HL-60 (cell line): Measurements from ENCODE around the gene UBE2J2.

Experiments used
- DNase-seq, 2 experiments: peaks; one replicate each; pipeline ENCODE4 v3.0.0-alpha.2; 2010 to 2020; ENCODE audit warnings: low read depth in 1 of 2, low spot score in 1 of 2
- H3K27ac ChIP-seq: fragments of 250-450 bp; sonication (Bioruptor Pico); replicated peaks from 2 replicates; pipeline ENCODE4 v1.5.1; 2020; ENCODE audit warnings: mild to moderate bottlenecking, moderate library complexity
- H3K27me3 ChIP-seq: fragments of 250-450 bp; sonication (Bioruptor Pico); 2 replicates; pipeline ENCODE4 v1.5.1; 2021; ENCODE audit warnings: mild to moderate bottlenecking, moderate library complexity; ENCODE audit not compliant: insufficient read depth, poor library complexity, severe bottlenecking
- H3K4me3 ChIP-seq: replicated peaks from 2 replicates; pipeline ENCODE4 v1.5.1; 2011; ENCODE audit warnings: mild to moderate bottlenecking, control low read depth, low read length; ENCODE audit not compliant: insufficient read depth
- GABPA ChIP-seq: IDR thresholded peaks from 2 replicates; pipeline ENCODE4 v1.6.1; 2012; ENCODE audit warnings: low read depth
- POLR2AphosphoS5 ChIP-seq: IDR thresholded peaks from 2 replicates; pipeline ENCODE4 v1.6.1; 2012; ENCODE audit warnings: low read depth
- SPI1 ChIP-seq: IDR thresholded peaks from 2 replicates; pipeline ENCODE4 v1.6.1; 2012; ENCODE audit warnings: low read depth, mild to moderate bottlenecking, borderline replicate concordance
- TF ChIP-seq, protein P1 (sequence below): IDR thresholded peaks from 2 replicates; pipeline ENCODE4 v1.6.1; 2012; ENCODE audit warnings: low read depth; ENCODE audit not compliant: insufficient replicate concordance
- TF ChIP-seq, protein P2 (sequence below): IDR thresholded peaks from one replicate; pipeline ENCODE4 v1.5.1; 2011; ENCODE audit warnings: low read length, control low read depth, inconsistent platforms; ENCODE audit not compliant: insufficient read depth

The UBE2J2 gene

GRCh38 chr1:1281533-1282321 lies 8.1 kb upstream of the UBE2J2 start:
- H3K27ac ChIP-seq = no peak overlapping the region
- H3K27me3 ChIP-seq = no peaks in the 10 kb centered on the region
- no peak overlapping the region for H3K4me3 ChIP-seq
- TF ChIP-seq, protein P1, sequence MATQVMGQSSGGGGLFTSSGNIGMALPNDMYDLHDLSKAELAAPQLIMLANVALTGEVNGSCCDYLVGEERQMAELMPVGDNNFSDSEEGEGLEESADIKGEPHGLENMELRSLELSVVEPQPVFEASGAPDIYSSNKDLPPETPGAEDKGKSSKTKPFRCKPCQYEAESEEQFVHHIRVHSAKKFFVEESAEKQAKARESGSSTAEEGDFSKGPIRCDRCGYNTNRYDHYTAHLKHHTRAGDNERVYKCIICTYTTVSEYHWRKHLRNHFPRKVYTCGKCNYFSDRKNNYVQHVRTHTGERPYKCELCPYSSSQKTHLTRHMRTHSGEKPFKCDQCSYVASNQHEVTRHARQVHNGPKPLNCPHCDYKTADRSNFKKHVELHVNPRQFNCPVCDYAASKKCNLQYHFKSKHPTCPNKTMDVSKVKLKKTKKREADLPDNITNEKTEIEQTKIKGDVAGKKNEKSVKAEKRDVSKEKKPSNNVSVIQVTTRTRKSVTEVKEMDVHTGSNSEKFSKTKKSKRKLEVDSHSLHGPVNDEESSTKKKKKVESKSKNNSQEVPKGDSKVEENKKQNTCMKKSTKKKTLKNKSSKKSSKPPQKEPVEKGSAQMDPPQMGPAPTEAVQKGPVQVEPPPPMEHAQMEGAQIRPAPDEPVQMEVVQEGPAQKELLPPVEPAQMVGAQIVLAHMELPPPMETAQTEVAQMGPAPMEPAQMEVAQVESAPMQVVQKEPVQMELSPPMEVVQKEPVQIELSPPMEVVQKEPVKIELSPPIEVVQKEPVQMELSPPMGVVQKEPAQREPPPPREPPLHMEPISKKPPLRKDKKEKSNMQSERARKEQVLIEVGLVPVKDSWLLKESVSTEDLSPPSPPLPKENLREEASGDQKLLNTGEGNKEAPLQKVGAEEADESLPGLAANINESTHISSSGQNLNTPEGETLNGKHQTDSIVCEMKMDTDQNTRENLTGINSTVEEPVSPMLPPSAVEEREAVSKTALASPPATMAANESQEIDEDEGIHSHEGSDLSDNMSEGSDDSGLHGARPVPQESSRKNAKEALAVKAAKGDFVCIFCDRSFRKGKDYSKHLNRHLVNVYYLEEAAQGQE = no peak
- TF ChIP-seq POLR2AphosphoS5 = no peak
- no peak for DNase-seq

GRCh38 chr1:1280782-1281481 lies 7.3 kb upstream of the UBE2J2 start:
- H3K4me3 ChIP-seq = no peak overlapping the region
- DNase-seq = no peak
- TF ChIP-seq POLR2AphosphoS5 = no peak
- no peak for TF ChIP-seq GABPA
- TF ChIP-seq, protein P1 = no peak
- TF ChIP-seq, protein P2, sequence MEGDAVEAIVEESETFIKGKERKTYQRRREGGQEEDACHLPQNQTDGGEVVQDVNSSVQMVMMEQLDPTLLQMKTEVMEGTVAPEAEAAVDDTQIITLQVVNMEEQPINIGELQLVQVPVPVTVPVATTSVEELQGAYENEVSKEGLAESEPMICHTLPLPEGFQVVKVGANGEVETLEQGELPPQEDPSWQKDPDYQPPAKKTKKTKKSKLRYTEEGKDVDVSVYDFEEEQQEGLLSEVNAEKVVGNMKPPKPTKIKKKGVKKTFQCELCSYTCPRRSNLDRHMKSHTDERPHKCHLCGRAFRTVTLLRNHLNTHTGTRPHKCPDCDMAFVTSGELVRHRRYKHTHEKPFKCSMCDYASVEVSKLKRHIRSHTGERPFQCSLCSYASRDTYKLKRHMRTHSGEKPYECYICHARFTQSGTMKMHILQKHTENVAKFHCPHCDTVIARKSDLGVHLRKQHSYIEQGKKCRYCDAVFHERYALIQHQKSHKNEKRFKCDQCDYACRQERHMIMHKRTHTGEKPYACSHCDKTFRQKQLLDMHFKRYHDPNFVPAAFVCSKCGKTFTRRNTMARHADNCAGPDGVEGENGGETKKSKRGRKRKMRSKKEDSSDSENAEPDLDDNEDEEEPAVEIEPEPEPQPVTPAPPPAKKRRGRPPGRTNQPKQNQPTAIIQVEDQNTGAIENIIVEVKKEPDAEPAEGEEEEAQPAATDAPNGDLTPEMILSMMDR = no peak
- TF ChIP-seq SPI1 = no peak
- H3K27me3 ChIP-seq = no peaks in the 10 kb centered on the region
- H3K27ac ChIP-seq = no peak overlapping the region

- no peak for DNase-seq
- Histone ChIP-seq H3K4me3 (no peak overlapping the region), H3K27ac (no peak overlapping the region), H3K27me3 (no peaks in the 10 kb centered on the region)
- TF ChIP-seq SPI1 (no peak), POLR2AphosphoS5 (no peak), GABPA (no peak)
- TF ChIP-seq, protein P1 = no peak
- TF ChIP-seq, protein P2 = no peak
These were observed 5.4 kb upstream of the UBE2J2 start for GRCh38 chr1:1279028-1279427.
